DOHH2 (cell line): Measurements from ENCODE around the gene UBE2D3.

Experiments
- CTCF ChIP-seq: fragments of 200-600 bp; sonication (generic); IDR thresholded peaks from one replicate; pipeline ENCODE4 v1.5.1; 2014; ENCODE audit warnings: antibody characterized with exemption, mild to moderate bottlenecking, low read depth, low read length; ENCODE audit not compliant: poor library complexity, severe bottlenecking
- EZH2phosphoT487 ChIP-seq: fragments of 200-600 bp; sonication (generic); IDR thresholded peaks from 2 replicates; pipeline ENCODE4 v1.6.1; 2017; ENCODE audit warnings: borderline replicate concordance, mild to moderate bottlenecking, antibody characterized with exemption, low read length, moderate library complexity, mixed read lengths

GRCh38 chr4:102868781-102869568 lies 41.6 kb upstream of the UBE2D3 start, which contains the start of gene CISD2:
- no peak for TF ChIP-seq EZH2phosphoT487
- TF ChIP-seq CTCF = no peak
